IPS-11a (cell line): ENCODE results near the gene PSMD6.

Source experiments
- H3K4me3 ChIP-seq: one replicate; pipeline ENCODE4 v1.5.1; 2013; ENCODE audit warnings: low read depth, low read length, control low read depth

Gene PSMD6

DNA sequence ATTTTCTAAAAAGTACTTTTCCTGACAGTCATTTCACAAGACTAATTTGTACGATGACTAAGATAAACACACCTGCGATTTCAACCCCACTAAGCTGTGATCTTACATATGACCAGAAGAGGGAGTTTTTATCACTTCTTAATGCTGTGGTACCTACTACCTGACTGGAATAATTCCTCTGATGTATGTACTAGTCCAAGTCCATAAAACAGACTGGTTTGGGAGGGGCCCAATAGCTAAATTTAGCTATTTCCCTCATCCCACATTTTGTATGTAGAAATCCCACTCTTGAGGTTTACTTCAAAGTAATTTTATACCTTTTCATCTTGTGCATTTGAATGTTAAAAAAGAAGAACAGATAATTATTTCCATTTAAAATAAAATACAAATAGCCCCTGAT, 61.4 kb downstream of the PSMD6 start:
- no peak overlapping the region for H3K4me3 ChIP-seq
